Kidney epithelial cell (primary cell): ENCODE measurements around the gene IFT27. TPM values are rescaled to one million over a fixed set of nuclear protein-coding genes. Genes with fewer than 3 reads are reported as not detected.

Source experiments
- DNase-seq: peaks from one replicate; pipeline ENCODE4 v3.0.0-alpha.2; 2010; ENCODE audit warnings: low read depth
- H3K27me3 ChIP-seq: 2 replicates; pipeline ENCODE4 v1.6.0; 2011; ENCODE audit warnings: low read length; ENCODE audit not compliant: control insufficient read depth, insufficient read depth
- H3K36me3 ChIP-seq: 2 replicates; pipeline ENCODE4 v1.5.1; 2011; ENCODE audit warnings: low read length; ENCODE audit not compliant: control insufficient read depth, insufficient read depth
- H3K4me3 ChIP-seq: 2 replicates; pipeline ENCODE4 v1.5.1; 2011; ENCODE audit warnings: low read depth, mild to moderate bottlenecking, control low read depth, low read length
- total RNA-seq: library from RNA; depleted of rRNA; stranded (reverse); fragments of >200 nt; gene quantifications from 2 replicates; pipeline ENCODE4 v1.2.3, GENCODE V29; 2015
- TF ChIP-seq, protein P1 (sequence below): IDR thresholded peaks from 2 replicates; pipeline ENCODE4 v1.5.1; 2011; ENCODE audit warnings: mild to moderate bottlenecking, moderate library complexity, low read length, control low read depth, inconsistent platforms; ENCODE audit not compliant: insufficient read depth, poor library complexity, severe bottlenecking

The IFT27 gene
- total RNA-seq, 1 donor from 2014 or later: 26.5 TPM

DNA sequence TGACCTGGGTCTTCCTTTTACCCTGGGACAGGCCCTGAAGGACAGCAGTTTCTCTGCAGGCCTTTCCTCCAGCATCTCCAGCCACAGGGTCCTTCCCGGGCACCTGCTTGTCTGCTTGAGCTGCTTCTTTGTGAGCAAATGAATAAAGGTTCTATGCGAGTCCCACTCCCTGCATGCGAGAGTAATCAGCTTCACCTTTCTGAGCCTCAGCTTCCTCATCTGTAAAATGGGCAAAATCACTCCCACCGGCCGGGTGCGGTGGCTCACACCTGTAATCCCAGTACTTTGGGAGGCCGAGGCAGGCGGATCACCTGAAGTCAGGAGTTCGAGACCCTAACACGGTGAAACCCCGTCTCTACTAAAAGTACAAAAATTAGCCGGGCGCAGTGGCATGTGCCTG lies 31.1 kb downstream of the IFT27 start:
- TF ChIP-seq, protein P1, sequence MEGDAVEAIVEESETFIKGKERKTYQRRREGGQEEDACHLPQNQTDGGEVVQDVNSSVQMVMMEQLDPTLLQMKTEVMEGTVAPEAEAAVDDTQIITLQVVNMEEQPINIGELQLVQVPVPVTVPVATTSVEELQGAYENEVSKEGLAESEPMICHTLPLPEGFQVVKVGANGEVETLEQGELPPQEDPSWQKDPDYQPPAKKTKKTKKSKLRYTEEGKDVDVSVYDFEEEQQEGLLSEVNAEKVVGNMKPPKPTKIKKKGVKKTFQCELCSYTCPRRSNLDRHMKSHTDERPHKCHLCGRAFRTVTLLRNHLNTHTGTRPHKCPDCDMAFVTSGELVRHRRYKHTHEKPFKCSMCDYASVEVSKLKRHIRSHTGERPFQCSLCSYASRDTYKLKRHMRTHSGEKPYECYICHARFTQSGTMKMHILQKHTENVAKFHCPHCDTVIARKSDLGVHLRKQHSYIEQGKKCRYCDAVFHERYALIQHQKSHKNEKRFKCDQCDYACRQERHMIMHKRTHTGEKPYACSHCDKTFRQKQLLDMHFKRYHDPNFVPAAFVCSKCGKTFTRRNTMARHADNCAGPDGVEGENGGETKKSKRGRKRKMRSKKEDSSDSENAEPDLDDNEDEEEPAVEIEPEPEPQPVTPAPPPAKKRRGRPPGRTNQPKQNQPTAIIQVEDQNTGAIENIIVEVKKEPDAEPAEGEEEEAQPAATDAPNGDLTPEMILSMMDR: no peak
- Histone ChIP-seq H3K36me3 (no peaks in the 10 kb centered on the region), H3K27me3 (peaks cover 15% of the 10 kb centered on the region), H3K4me3 (no peak overlapping the region)
- no peak for DNase-seq

DNA sequence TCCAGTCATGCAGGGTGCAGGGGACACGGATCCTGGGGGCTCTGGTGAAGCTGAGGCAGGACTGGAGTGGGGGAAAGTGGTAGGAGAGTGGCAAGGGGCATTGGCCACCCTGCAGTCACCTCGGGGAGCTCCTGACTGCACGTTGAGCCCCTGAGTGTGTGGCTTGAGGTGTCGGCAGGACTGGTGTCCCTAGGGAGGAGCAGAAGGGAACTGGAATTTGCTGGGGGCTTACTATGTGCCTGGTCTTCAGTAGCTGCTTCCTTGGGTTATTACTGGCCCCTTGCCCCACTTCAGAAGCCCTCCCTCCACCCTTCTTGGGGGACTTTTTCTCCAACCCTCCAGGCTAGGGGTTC lies 31.5 kb downstream of the IFT27 start:
- Histone ChIP-seq H3K4me3 (no peak overlapping the region), H3K27me3 (peaks cover 15% of the 10 kb centered on the region), H3K36me3 (no peaks in the 10 kb centered on the region)
- no peak for DNase-seq
- TF ChIP-seq, protein P1: no peak

DNA sequence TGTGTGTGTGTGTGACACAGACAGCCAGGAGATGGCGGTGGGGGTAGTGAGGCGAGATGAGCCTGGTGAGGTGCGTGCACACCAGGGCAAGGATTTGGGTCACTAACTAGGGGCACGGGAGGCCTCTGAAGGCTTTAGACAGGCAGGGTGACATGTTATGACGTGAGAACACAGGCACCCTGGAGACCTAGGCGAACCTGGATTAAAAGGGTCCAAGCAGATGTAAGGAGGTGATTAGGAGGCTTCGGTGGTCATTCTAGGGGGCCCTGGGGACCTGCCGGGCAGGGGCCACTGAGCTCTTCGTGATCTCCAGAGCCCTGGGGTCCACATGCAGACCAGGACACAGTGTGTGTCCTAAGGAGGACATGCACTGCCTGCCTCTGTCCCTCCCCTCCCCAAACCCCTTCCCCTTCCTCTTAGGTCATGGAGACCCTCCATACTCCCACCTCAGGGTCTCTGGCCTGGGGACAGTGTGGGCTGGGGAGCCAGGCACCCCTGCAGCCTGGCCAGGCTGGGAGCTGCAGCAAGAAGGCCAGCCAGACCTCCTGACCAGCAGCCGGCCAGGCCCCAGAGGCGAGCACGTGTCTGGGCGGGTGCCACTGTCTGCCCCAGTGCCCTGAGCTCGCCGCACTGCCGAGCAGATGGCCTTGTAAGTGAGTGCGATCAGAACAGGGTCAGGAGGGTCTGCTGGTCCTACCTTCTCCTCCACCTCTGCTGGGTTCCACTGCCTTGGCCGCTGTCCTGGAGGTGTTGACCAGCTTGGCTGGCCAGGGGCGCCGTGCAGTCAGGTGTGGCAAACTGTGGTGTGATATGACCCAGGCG lies 32.1 kb downstream of the IFT27 start:
- TF ChIP-seq, protein P1: no peak
- H3K36me3 ChIP-seq: no peaks in the 10 kb centered on the region
- no peak overlapping the region for H3K4me3 ChIP-seq
- H3K27me3 ChIP-seq: peaks cover 15% of the 10 kb centered on the region
- DNase-seq: no peak

DNA sequence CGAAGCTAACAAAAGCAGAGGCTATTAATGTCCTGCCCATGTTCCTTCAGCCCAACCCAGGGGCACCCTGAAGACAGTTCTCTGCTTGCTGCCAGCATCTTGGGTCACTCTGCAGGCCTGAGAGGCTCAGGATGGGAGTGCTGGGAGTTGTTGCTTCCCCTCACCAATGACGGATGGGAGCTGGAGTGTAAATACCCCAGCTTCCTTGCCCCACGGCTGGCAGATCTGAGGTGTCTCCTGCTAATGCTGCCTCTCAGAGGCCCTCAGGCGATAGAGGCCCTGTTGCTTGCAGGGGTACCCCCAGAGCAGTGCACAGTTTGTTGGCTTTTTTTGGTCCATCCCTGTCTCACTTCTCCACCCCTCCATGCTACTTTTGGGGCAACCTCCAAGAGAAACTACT lies 32.9 kb downstream of the IFT27 start:
- no peak for DNase-seq
- H3K4me3 ChIP-seq: no peak overlapping the region
- TF ChIP-seq, protein P1: no peak
- peaks cover 15% of the 10 kb centered on the region for H3K27me3 ChIP-seq
- no peaks in the 10 kb centered on the region for H3K36me3 ChIP-seq

DNA sequence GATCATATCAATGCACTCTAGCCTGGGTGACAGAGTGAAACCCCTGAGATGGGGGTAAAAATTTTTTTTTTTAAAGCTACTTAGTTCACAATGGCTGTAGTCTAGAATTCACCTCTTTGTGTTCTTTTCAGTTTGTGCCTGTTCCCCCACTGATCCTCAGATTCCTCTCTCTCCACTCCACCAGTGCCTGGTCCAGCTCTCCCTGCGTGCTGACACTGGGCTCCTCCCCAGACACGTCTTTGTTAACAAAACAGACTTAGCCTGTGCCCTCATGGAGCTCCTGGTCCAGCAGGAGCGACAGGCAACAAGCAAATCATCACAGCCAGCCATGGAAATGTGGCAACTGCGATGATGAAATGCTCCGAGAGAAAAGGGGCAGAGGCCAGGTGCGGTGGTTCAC lies 34.0 kb downstream of the IFT27 start:
- Histone ChIP-seq H3K36me3 (no peaks in the 10 kb centered on the region), H3K27me3 (peaks cover 16% of the 10 kb centered on the region), H3K4me3 (no peak overlapping the region)
- TF ChIP-seq, protein P1: no peak
- DNase-seq: no peak

DNA sequence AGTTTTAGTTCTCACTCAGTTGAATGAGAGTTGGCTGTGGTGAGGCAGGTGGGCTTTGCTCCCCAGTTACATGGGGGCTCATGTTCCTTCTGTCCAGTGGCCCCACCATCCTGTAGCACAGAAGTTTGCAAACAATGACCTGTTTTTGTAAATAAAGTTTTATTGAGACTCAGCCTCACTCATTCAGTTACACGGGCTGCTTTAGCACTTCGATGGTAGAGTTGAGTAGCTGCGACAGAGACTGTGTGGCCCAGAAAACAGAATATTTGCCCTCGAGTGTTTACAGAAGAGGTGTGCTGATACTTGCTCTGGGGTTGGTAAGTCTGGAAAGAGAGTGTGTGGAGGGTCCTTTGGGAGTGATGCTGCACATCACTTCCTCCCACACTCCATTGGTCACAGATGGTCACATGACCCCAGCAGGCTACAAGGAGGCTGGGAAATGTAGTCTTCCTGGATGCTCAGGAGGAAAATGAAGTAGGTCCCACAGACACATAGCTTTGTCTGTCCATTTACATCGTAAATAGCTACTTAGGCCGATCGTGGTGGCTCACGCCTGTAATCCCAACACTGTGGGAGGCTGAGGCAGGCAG lies 34.6 kb downstream of the IFT27 start:
- peaks cover 15% of the 10 kb centered on the region for H3K27me3 ChIP-seq
- TF ChIP-seq, protein P1: no peak
- no peak overlapping the region for H3K4me3 ChIP-seq
- no peak for DNase-seq
- H3K36me3 ChIP-seq: no peaks in the 10 kb centered on the region
